HG03139 (cell line): Measurements from ENCODE around the gene SIGLEC11.

ENCODE experiments used
- ATAC-seq: cut with Tn5 transposase; IDR thresholded peaks from one replicate; pipeline ENCODE4 v1.9.1; 2021; ENCODE audit not compliant: unreplicated experiment

Gene SIGLEC11

GRCh38 chr19:49907745-49908446 is 53.1 kb downstream of the SIGLEC11 start:
- no peak for ATAC-seq

- ATAC-seq = no peak
These were observed 54.0 kb downstream of the SIGLEC11 start for GRCh38 chr19:49906879-49907564.

- no peak for ATAC-seq
These were observed 56.8 kb downstream of the SIGLEC11 start for GRCh38 chr19:49904136-49904535.
